Astrocyte (in vitro differentiated cells and primary cell): ENCODE measurements around the gene CYTH4. TPM values are rescaled to one million over a fixed set of nuclear protein-coding genes. Genes with fewer than 3 reads are reported as not detected.

ENCODE experiments used
- DNase-seq: peaks from one replicate; pipeline ENCODE4 v3.0.0-alpha.2; 2010; ENCODE audit warnings: low read depth
- FAIRE-seq: peaks from 2 replicates; lab custom pipeline; 2011; peaks lifted over from hg19 to GRCh38; lab: Jason Lieb, UNC
- H2AFZ ChIP-seq: 2 replicates; pipeline ENCODE4 v1.6.0; 2012; ENCODE audit warnings: low read depth, low read length, inconsistent platforms
- H3K27ac ChIP-seq: 2 replicates; pipeline ENCODE4 v1.5.1; 2011; ENCODE audit warnings: low read depth, low read length, inconsistent platforms
- H3K27me3 ChIP-seq: 2 replicates; pipeline ENCODE4 v1.6.0; 2011; ENCODE audit warnings: low read length, inconsistent platforms; ENCODE audit not compliant: insufficient read depth
- H3K36me3 ChIP-seq: 2 replicates; pipeline ENCODE4 v1.5.1; 2011; ENCODE audit warnings: low read length, inconsistent platforms; ENCODE audit not compliant: insufficient read depth
- H3K4me1 ChIP-seq: 2 replicates; pipeline ENCODE4 v1.5.1; 2011; ENCODE audit warnings: low read length, inconsistent platforms; ENCODE audit not compliant: insufficient read depth
- H3K4me2 ChIP-seq: 2 replicates; pipeline ENCODE4 v1.6.0; 2012; ENCODE audit warnings: low read length, inconsistent platforms
- H3K4me3 ChIP-seq: 2 replicates; pipeline ENCODE4 v1.5.1; 2011; ENCODE audit warnings: low read depth, mild to moderate bottlenecking, low read length, inconsistent platforms; ENCODE audit not compliant: insufficient read depth
- H3K79me2 ChIP-seq: 2 replicates; pipeline ENCODE4 v1.6.0; 2012; ENCODE audit warnings: mild to moderate bottlenecking, low read length, inconsistent platforms; ENCODE audit not compliant: insufficient read depth
- H3K9ac ChIP-seq: 2 replicates; pipeline ENCODE4 v1.6.0; 2012; ENCODE audit warnings: mild to moderate bottlenecking, low read length, inconsistent platforms
- H3K9me3 ChIP-seq: 2 replicates; pipeline ENCODE4 v1.5.1; 2012; ENCODE audit warnings: low read depth, mild to moderate bottlenecking, low read length, inconsistent platforms; ENCODE audit not compliant: insufficient read depth
- H4K20me1 ChIP-seq: 2 replicates; pipeline ENCODE4 v1.6.0; 2012; ENCODE audit warnings: low read length, inconsistent platforms; ENCODE audit not compliant: insufficient read depth
- H3K27ac Mint-ChIP-seq: one replicate; pipeline ENCODE4 v1.8.0; 2021; ENCODE audit warnings: mild to moderate bottlenecking, mixed read lengths; ENCODE audit not compliant: unreplicated experiment
- H3K27me3 Mint-ChIP-seq: one replicate; pipeline ENCODE4 v1.8.0; 2021; ENCODE audit warnings: low read depth, mixed read lengths; ENCODE audit not compliant: unreplicated experiment
- H3K36me3 Mint-ChIP-seq: one replicate; pipeline ENCODE4 v1.8.0; 2021; ENCODE audit warnings: low read depth, mixed read lengths; ENCODE audit not compliant: unreplicated experiment
- H3K4me1 Mint-ChIP-seq: one replicate; pipeline ENCODE4 v1.8.0; 2021; ENCODE audit warnings: low read depth, mixed read lengths; ENCODE audit not compliant: unreplicated experiment
- H3K4me3 Mint-ChIP-seq: one replicate; pipeline ENCODE4 v1.8.0; 2021; ENCODE audit warnings: mild to moderate bottlenecking, moderate library complexity, mixed read lengths; ENCODE audit not compliant: unreplicated experiment
- H3K9me3 Mint-ChIP-seq: one replicate; pipeline ENCODE4 v1.8.0; 2021; ENCODE audit warnings: mild to moderate bottlenecking, mixed read lengths; ENCODE audit not compliant: unreplicated experiment
- CTCF ChIP-seq: IDR thresholded peaks from 2 replicates; pipeline ENCODE4 v1.5.1; 2011; ENCODE audit warnings: low read depth, mild to moderate bottlenecking, inconsistent platforms, low read length, moderate library complexity; ENCODE audit not compliant: insufficient read depth
- EZH2 ChIP-seq: IDR thresholded peaks from 2 replicates; pipeline ENCODE4 v1.6.1; 2012; ENCODE audit warnings: mild to moderate bottlenecking, low read length, inconsistent platforms; ENCODE audit not compliant: insufficient read depth
- total RNA-seq: library from RNA; stranded (reverse); gene quantifications from 2 replicates; pipeline ENCODE4 v1.2.1, GENCODE V29; 2021

Gene CYTH4
- total RNA-seq, 1 donor from 2014 or later: not detected

GRCh38 chr22:37273126-37273845 lies 9.0 kb upstream of the CYTH4 start:
- Mint-ChIP-seq H3K4me3 (no peak overlapping the region), H3K9me3 (peaks cover 2% of the 10 kb centered on the region), H3K27ac (peak overlapping the region; percentile 50), H3K27me3 (peaks cover 16% of the 10 kb centered on the region), H3K4me1 (peaks cover 2% of the 10 kb centered on the region), H3K36me3 (no peaks in the 10 kb centered on the region)
- Histone ChIP-seq H3K27ac (peak overlapping the region; percentile 72), H3K27me3 (no peaks in the 10 kb centered on the region), H3K79me2 (no peaks in the 10 kb centered on the region), H2AFZ (peak overlapping the region; percentile 68), H3K4me2 (peak overlapping the region; percentile 78), H3K36me3 (no peaks in the 10 kb centered on the region), H3K9ac (peak overlapping the region; percentile 62), H3K4me1 (peaks cover 10% of the 10 kb centered on the region), H3K9me3 (no peaks in the 10 kb centered on the region), H3K4me3 (peak overlapping the region; percentile 2), H4K20me1 (no peaks in the 10 kb centered on the region)
- FAIRE-seq (peak; percentile 5), DNase-seq (peak; percentile 83)
- TF ChIP-seq CTCF: no peak
- TF ChIP-seq EZH2: no peak

GRCh38 chr22:37273846-37274225 lies 8.5 kb upstream of the CYTH4 start:
- Mint-ChIP-seq H3K9me3 (peaks cover 3% of the 10 kb centered on the region), H3K4me1 (peaks cover 2% of the 10 kb centered on the region), H3K4me3 (peak overlapping the region; percentile 15), H3K27ac (no peak overlapping the region), H3K36me3 (no peaks in the 10 kb centered on the region), H3K27me3 (peaks cover 16% of the 10 kb centered on the region)
- no peak overlapping the region for H3K4me3 ChIP-seq
- H3K9ac ChIP-seq: no peak overlapping the region
- DNase-seq (no peak), FAIRE-seq (no peak)
- H3K4me1 ChIP-seq: peaks cover 10% of the 10 kb centered on the region
- H2AFZ ChIP-seq: no peak overlapping the region
- H3K4me2 ChIP-seq: no peak overlapping the region
- H3K27ac ChIP-seq: no peak overlapping the region
- TF ChIP-seq EZH2: no peak
- no peak for TF ChIP-seq CTCF
- H4K20me1 ChIP-seq: no peaks in the 10 kb centered on the region
- no peaks in the 10 kb centered on the region for H3K36me3 ChIP-seq
- H3K9me3 ChIP-seq: no peaks in the 10 kb centered on the region
- H3K27me3 ChIP-seq: no peaks in the 10 kb centered on the region
- no peaks in the 10 kb centered on the region for H3K79me2 ChIP-seq

- no peak overlapping the region for H3K9ac ChIP-seq
- H2AFZ ChIP-seq: no peak overlapping the region
- no peak overlapping the region for H3K4me3 Mint-ChIP-seq
- TF ChIP-seq EZH2: no peak
- TF ChIP-seq CTCF: no peak
- peaks cover 20% of the 10 kb centered on the region for H3K27me3 Mint-ChIP-seq
- peaks cover 4% of the 10 kb centered on the region for H3K4me1 Mint-ChIP-seq
- H3K79me2 ChIP-seq: no peaks in the 10 kb centered on the region
- no peak overlapping the region for H3K4me3 ChIP-seq
- H3K27ac ChIP-seq: no peak overlapping the region
- no peaks in the 10 kb centered on the region for H3K36me3 Mint-ChIP-seq
- H3K27ac Mint-ChIP-seq: no peak overlapping the region
- peaks cover 3% of the 10 kb centered on the region for H3K9me3 Mint-ChIP-seq
- H3K36me3 ChIP-seq: no peaks in the 10 kb centered on the region
- DNase-seq: no peak
- no peaks in the 10 kb centered on the region for H3K27me3 ChIP-seq
- no peak for FAIRE-seq
- no peaks in the 10 kb centered on the region for H3K9me3 ChIP-seq
- no peaks in the 10 kb centered on the region for H4K20me1 ChIP-seq
- H3K4me1 ChIP-seq: peaks cover 14% of the 10 kb centered on the region
- H3K4me2 ChIP-seq: no peak overlapping the region
These were observed 7.9 kb upstream of the CYTH4 start for GRCh38 chr22:37274380-37274862.
